Suprapubic skin (tissue), 4 donors: ENCODE measurements around the gene CDH4.

ENCODE experiments used
- EP300 ChIP-seq: sonication (generic); formaldehyde crosslinking; IDR thresholded peaks from one replicate; pipeline ENCODE4 v1.6.1; 2017; ENCODE audit warnings: antibody characterized with exemption
- POLR2A ChIP-seq, 2 donors: fragments of 450-650 bp; IDR thresholded peaks; one replicate each; pipeline ENCODE4 v1.6.1; 2017; ENCODE audit warnings: antibody characterized with exemption in 2 of 2, mild to moderate bottlenecking in 2 of 2, moderate library complexity in 2 of 2
- POLR2AphosphoS5 ChIP-seq, 3 donors: sonication (generic); formaldehyde crosslinking; IDR thresholded peaks; one replicate each; pipeline ENCODE4 v1.6.1; 2017; ENCODE audit warnings: antibody characterized with exemption in 3 of 3
- TF ChIP-seq, protein P1 (sequence below), 2 donors: fragments of 200-600 bp in 1 of 2; fragments of 450-650 bp in 1 of 2; sonication (generic) in 1 of 2; IDR thresholded peaks; one replicate each; pipeline ENCODE4 v1.5.1; 2016 to 2019; ENCODE audit warnings: antibody characterized with exemption in 2 of 2, mild to moderate bottlenecking in 1 of 2, moderate library complexity in 1 of 2

DNA sequence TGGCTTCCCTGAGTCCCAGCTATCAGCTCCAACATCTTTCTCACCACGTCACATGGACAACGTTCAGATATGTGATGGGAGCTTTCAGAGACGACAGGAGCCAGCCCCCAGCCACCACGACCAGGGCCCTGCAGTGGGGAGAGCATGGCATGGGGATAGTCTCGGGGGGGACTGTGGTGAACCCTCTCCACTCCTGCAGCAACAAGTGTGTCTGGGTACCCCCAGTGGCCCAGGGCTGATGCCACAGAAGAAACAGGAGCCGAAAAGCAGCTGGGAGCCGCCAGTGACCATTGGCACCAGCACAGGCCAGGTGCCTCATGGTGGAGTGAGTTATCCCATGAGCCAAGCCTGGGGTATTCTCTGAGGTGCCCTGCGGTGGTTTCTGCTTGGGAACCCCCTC, 473.9 kb downstream of the CDH4 start:
- TF ChIP-seq POLR2A (IDR thresholded peaks at IDR 0.05): no peak
- TF ChIP-seq, protein P1, sequence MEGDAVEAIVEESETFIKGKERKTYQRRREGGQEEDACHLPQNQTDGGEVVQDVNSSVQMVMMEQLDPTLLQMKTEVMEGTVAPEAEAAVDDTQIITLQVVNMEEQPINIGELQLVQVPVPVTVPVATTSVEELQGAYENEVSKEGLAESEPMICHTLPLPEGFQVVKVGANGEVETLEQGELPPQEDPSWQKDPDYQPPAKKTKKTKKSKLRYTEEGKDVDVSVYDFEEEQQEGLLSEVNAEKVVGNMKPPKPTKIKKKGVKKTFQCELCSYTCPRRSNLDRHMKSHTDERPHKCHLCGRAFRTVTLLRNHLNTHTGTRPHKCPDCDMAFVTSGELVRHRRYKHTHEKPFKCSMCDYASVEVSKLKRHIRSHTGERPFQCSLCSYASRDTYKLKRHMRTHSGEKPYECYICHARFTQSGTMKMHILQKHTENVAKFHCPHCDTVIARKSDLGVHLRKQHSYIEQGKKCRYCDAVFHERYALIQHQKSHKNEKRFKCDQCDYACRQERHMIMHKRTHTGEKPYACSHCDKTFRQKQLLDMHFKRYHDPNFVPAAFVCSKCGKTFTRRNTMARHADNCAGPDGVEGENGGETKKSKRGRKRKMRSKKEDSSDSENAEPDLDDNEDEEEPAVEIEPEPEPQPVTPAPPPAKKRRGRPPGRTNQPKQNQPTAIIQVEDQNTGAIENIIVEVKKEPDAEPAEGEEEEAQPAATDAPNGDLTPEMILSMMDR (IDR thresholded peaks at IDR 0.05): no peak
- no peak for TF ChIP-seq POLR2AphosphoS5 (IDR thresholded peaks at IDR 0.05)
- TF ChIP-seq EP300: no peak
